GM23338 (cell line): ENCODE results near the gene FBXO47. TPM values are rescaled to one million over a fixed set of nuclear protein-coding genes. Genes with fewer than 3 reads are reported as not detected.

ENCODE experiments used
- ATAC-seq: fragments of 200-7000 bp; cut with Tn5 transposase; 3 replicates; pipeline ENCODE4 v1.9.1; 2020
- DNase-seq: peaks from one replicate; pipeline ENCODE4 v3.0.0-alpha.2; 2015; ENCODE audit warnings: low spot score
- H2AFZ ChIP-seq: fragments of 200-600 bp; sonication (generic); 2 replicates; pipeline ENCODE4 v1.8.0; 2016; ENCODE audit warnings: antibody characterized with exemption, mild to moderate bottlenecking, moderate library complexity
- H3F3A ChIP-seq: fragments of 200-600 bp; sonication (generic); replicated peaks from 2 replicates; pipeline ENCODE4 v1.8.0; 2017; ENCODE audit warnings: antibody characterized with exemption, mixed run types, low read depth
- H3K27ac ChIP-seq: fragments of 200-600 bp; sonication (generic); 2 replicates; pipeline ENCODE4 v1.6.1; 2016; ENCODE audit warnings: low read depth
- H3K27me3 ChIP-seq: fragments of 200-600 bp; sonication (generic); 2 replicates; pipeline ENCODE4 v1.8.0; 2016; ENCODE audit warnings: mild to moderate bottlenecking, mixed run types, moderate library complexity; ENCODE audit not compliant: insufficient read depth
- H3K36me3 ChIP-seq: fragments of 200-600 bp; sonication (generic); 2 replicates; pipeline ENCODE4 v1.8.0; 2016; ENCODE audit warnings: mild to moderate bottlenecking; ENCODE audit not compliant: insufficient read depth
- H3K4me1 ChIP-seq: fragments of 200-600 bp; sonication (generic); 2 replicates; pipeline ENCODE4 v1.8.0; 2016; ENCODE audit warnings: mild to moderate bottlenecking, moderate library complexity; ENCODE audit not compliant: insufficient read depth
- H3K4me2 ChIP-seq: fragments of 200-600 bp; sonication (generic); 2 replicates; pipeline ENCODE4 v1.7.1; 2017; ENCODE audit warnings: mixed run types
- H3K4me3 ChIP-seq: fragments of 200-600 bp; sonication (generic); 2 replicates; pipeline ENCODE4 v1.6.1; 2016; ENCODE audit warnings: mixed run types
- H3K79me2 ChIP-seq: fragments of 200-600 bp; sonication (generic); replicated peaks from 2 replicates; pipeline ENCODE4 v1.8.0; 2017; ENCODE audit warnings: mild to moderate bottlenecking; ENCODE audit not compliant: insufficient read depth
- H3K9me2 ChIP-seq: fragments of 200-600 bp; sonication (generic); 2 replicates; pipeline ENCODE4 v1.8.0; 2017; ENCODE audit not compliant: insufficient read depth
- H4K20me1 ChIP-seq: fragments of 200-600 bp; sonication (generic); replicated peaks from 2 replicates; pipeline ENCODE4 v1.8.0; 2017; ENCODE audit warnings: mild to moderate bottlenecking; ENCODE audit not compliant: insufficient read depth
- H3K27ac Mint-ChIP-seq: 2 replicates; pipeline ENCODE4 v1.8.0; 2020; ENCODE audit warnings: inconsistent platforms, mild to moderate bottlenecking, moderate library complexity, mixed read lengths
- H3K27me3 Mint-ChIP-seq: 3 replicates; pipeline ENCODE4 v1.8.0; 2022; ENCODE audit warnings: low read depth, mild to moderate bottlenecking, moderate library complexity, mixed read lengths, inconsistent platforms; ENCODE audit not compliant: insufficient read depth, poor library complexity
- H3K36me3 Mint-ChIP-seq: 3 replicates; pipeline ENCODE4 v1.8.0; 2021; ENCODE audit warnings: low read depth, mild to moderate bottlenecking, inconsistent platforms, moderate library complexity, mixed read lengths
- H3K4me1 Mint-ChIP-seq: 3 replicates; pipeline ENCODE4 v1.8.0; 2020; ENCODE audit warnings: mild to moderate bottlenecking, inconsistent platforms, mixed read lengths
- H3K4me3 Mint-ChIP-seq: 3 replicates; pipeline ENCODE4 v1.8.0; 2021; ENCODE audit warnings: moderate library complexity, mild to moderate bottlenecking, inconsistent platforms, mixed read lengths
- H3K9me3 Mint-ChIP-seq: 3 replicates; pipeline ENCODE4 v1.8.0; 2020; ENCODE audit warnings: moderate library complexity, mild to moderate bottlenecking, inconsistent platforms, mixed read lengths
- CREB1 ChIP-seq: fragments of 250-450 bp; sonication (Bioruptor Pico); IDR thresholded peaks from 2 replicates; pipeline ENCODE4 v1.5.0; 2020; ENCODE audit warnings: low read depth, mild to moderate bottlenecking, moderate library complexity
- JUNB ChIP-seq: IDR thresholded peaks from one replicate; pipeline ENCODE4 v1.6.1; 2016; ENCODE audit warnings: antibody characterized with exemption; ENCODE audit not compliant: unreplicated experiment
- NANOG ChIP-seq: IDR thresholded peaks from 2 replicates; pipeline ENCODE4 v1.6.1; 2016; ENCODE audit warnings: antibody characterized with exemption, borderline replicate concordance
- ZNF331 ChIP-seq: fragments of 250-450 bp; sonication (Bioruptor Pico); IDR thresholded peaks from 2 replicates; pipeline ENCODE4 v1.5.0; 2020; ENCODE audit warnings: low read depth, mild to moderate bottlenecking, moderate library complexity
- ZNF462 ChIP-seq: fragments of 250-450 bp; sonication (Bioruptor Pico); IDR thresholded peaks from 2 replicates; pipeline ENCODE4 v1.5.0; 2020; ENCODE audit warnings: mild to moderate bottlenecking, moderate library complexity
- polyA plus RNA-seq: library from polyadenylated mRNA; unstranded; fragments of >200 nt; fragmentation: Nextera tagmentation; extraction: Ambion mirVana; gene quantifications from 2 replicates; pipeline ENCODE4 v1.2.1, GENCODE V29; 2016
- total RNA-seq: library from RNA; depleted of rRNA; stranded (reverse); fragments of >200 nt; shearing (Covaris generic); gene quantifications from 2 replicates; pipeline ENCODE4 v1.2.3, GENCODE V29; 2014
- TF ChIP-seq, protein P1 (sequence below), 2 experiments: fragments of 200-600 bp in 1 of 2; sonication (generic) in 1 of 2; conservative IDR thresholded peaks; 2 replicates each; pipeline versions ENCODE4 v1.5.1 to v1.6.1; 2016 to 2017; ENCODE audit warnings: antibody characterized with exemption in 2 of 2, low read depth in 2 of 2, mild to moderate bottlenecking in 2 of 2, moderate library complexity in 1 of 2
- TF ChIP-seq, protein P2 (sequence below): IDR thresholded peaks from one replicate; pipeline ENCODE4 v1.6.1; 2018; ENCODE audit warnings: antibody characterized with exemption; ENCODE audit not compliant: unreplicated experiment

Gene FBXO47
- total and polyA plus RNA-seq, 2 experiments from 2014 or later, result not detected

DNA sequence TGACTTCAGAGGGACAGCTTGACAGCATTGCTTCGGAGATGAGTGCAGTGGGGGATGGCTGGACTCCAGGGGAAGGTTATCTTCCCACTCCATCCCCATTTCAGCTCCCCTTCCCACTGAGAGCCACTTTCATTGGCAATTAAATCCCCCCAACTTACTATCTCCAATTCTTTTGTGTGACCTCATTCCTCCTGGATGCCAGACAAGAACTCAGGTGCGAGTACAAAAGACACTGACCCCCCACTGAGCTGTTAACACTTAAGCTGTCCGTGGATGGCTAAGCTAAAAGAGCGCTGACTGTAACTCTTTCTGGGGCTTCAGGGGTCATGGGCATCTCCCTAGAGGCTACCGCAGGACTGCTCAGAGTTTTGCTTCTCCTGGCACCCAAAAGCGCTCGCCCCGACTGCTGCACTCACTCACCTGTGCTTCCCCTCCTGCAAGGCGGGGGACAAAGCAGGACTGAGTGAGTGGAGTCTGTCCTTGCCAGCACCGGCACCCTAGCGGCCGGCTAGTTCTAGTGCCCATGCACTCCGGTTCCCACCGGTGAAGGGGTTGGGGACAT, 44.8 kb upstream of the FBXO47 start:
- H3K36me3 ChIP-seq, result no peaks in the 10 kb centered on the region
- no peak overlapping the region for H3K27ac ChIP-seq
- H3K27ac Mint-ChIP-seq, result no peak overlapping the region
- H3K27me3 ChIP-seq, result no peaks in the 10 kb centered on the region
- peak; percentile 91 for ATAC-seq
- H3K4me1 Mint-ChIP-seq, result peaks cover 14% of the 10 kb centered on the region; the same call in 2 of the 3 replicates
- TF ChIP-seq, protein P1, sequence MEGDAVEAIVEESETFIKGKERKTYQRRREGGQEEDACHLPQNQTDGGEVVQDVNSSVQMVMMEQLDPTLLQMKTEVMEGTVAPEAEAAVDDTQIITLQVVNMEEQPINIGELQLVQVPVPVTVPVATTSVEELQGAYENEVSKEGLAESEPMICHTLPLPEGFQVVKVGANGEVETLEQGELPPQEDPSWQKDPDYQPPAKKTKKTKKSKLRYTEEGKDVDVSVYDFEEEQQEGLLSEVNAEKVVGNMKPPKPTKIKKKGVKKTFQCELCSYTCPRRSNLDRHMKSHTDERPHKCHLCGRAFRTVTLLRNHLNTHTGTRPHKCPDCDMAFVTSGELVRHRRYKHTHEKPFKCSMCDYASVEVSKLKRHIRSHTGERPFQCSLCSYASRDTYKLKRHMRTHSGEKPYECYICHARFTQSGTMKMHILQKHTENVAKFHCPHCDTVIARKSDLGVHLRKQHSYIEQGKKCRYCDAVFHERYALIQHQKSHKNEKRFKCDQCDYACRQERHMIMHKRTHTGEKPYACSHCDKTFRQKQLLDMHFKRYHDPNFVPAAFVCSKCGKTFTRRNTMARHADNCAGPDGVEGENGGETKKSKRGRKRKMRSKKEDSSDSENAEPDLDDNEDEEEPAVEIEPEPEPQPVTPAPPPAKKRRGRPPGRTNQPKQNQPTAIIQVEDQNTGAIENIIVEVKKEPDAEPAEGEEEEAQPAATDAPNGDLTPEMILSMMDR (conservative IDR thresholded peaks at IDR 0.05; ENCODE audit: low read depth in 2 of 2), result peak; percentile 30 to 47
- no peak for TF ChIP-seq ZNF331 (CRISPR knock-in tag)
- DNase-seq, result peak; percentile 87
- peak overlapping the region; percentile 66 for H3K4me3 Mint-ChIP-seq
- H3K4me2 ChIP-seq, result peak overlapping the region; percentile 79
- no peaks in the 10 kb centered on the region for H4K20me1 ChIP-seq
- H3K4me1 ChIP-seq, result peaks cover 16% of the 10 kb centered on the region
- peaks cover 4% of the 10 kb centered on the region; the same call in 1 of the 3 replicates for H3K9me3 Mint-ChIP-seq
- H3F3A ChIP-seq, result no peaks in the 10 kb centered on the region
- H3K4me3 ChIP-seq, result peak overlapping the region; percentile 50
- H3K27me3 Mint-ChIP-seq, result peaks cover 3% of the 10 kb centered on the region
- no peaks in the 10 kb centered on the region for H3K36me3 Mint-ChIP-seq
- H2AFZ ChIP-seq, result peak overlapping the region; percentile 73; the same call in 1 of the 2 replicates
- no peaks in the 10 kb centered on the region for H3K79me2 ChIP-seq
- no peaks in the 10 kb centered on the region for H3K9me2 ChIP-seq

GRCh38 chr17:39009581-39010001, 42.4 kb upstream of the FBXO47 start:
- Histone ChIP-seq H3K4me3 (no peak overlapping the region), H3K27me3 (no peaks in the 10 kb centered on the region), H3K4me2 (no peak overlapping the region), H3K36me3 (no peaks in the 10 kb centered on the region), H3F3A (no peaks in the 10 kb centered on the region), H4K20me1 (no peaks in the 10 kb centered on the region), H3K4me1 (peaks cover 13% of the 10 kb centered on the region), H3K79me2 (no peaks in the 10 kb centered on the region), H3K9me2 (no peaks in the 10 kb centered on the region), H2AFZ (peak overlapping the region; percentile 47; the same call in 1 of the 2 replicates), H3K27ac (no peak overlapping the region)
- H3K27ac Mint-ChIP-seq, result no peak overlapping the region
- peaks cover 3% of the 10 kb centered on the region for H3K27me3 Mint-ChIP-seq
- TF ChIP-seq NANOG (no peak), CREB1 (no peak), ZNF331 (CRISPR knock-in tag) (no peak), JUNB (no peak), ZNF462 (CRISPR knock-in tag) (no peak)
- TF ChIP-seq, protein P2, sequence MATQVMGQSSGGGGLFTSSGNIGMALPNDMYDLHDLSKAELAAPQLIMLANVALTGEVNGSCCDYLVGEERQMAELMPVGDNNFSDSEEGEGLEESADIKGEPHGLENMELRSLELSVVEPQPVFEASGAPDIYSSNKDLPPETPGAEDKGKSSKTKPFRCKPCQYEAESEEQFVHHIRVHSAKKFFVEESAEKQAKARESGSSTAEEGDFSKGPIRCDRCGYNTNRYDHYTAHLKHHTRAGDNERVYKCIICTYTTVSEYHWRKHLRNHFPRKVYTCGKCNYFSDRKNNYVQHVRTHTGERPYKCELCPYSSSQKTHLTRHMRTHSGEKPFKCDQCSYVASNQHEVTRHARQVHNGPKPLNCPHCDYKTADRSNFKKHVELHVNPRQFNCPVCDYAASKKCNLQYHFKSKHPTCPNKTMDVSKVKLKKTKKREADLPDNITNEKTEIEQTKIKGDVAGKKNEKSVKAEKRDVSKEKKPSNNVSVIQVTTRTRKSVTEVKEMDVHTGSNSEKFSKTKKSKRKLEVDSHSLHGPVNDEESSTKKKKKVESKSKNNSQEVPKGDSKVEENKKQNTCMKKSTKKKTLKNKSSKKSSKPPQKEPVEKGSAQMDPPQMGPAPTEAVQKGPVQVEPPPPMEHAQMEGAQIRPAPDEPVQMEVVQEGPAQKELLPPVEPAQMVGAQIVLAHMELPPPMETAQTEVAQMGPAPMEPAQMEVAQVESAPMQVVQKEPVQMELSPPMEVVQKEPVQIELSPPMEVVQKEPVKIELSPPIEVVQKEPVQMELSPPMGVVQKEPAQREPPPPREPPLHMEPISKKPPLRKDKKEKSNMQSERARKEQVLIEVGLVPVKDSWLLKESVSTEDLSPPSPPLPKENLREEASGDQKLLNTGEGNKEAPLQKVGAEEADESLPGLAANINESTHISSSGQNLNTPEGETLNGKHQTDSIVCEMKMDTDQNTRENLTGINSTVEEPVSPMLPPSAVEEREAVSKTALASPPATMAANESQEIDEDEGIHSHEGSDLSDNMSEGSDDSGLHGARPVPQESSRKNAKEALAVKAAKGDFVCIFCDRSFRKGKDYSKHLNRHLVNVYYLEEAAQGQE, result no peak
- H3K36me3 Mint-ChIP-seq, result no peaks in the 10 kb centered on the region; the same call in 2 of the 3 replicates
- no peak for DNase-seq
- ATAC-seq, result no peak
- peaks cover 14% of the 10 kb centered on the region; the same call in 2 of the 3 replicates for H3K4me1 Mint-ChIP-seq
- peaks cover 4% of the 10 kb centered on the region; the same call in 1 of the 3 replicates for H3K9me3 Mint-ChIP-seq
- H3K4me3 Mint-ChIP-seq, result no peak overlapping the region
